IPS-NIHi7 (cell line): ENCODE results near the gene TMEM39A.

Experiments used
- DNase-seq: peaks from one replicate; pipeline ENCODE4 v3.0.0; 2012; ENCODE audit warnings: mixed read lengths; ENCODE audit errors: extremely low spot score

Gene TMEM39A

DNA sequence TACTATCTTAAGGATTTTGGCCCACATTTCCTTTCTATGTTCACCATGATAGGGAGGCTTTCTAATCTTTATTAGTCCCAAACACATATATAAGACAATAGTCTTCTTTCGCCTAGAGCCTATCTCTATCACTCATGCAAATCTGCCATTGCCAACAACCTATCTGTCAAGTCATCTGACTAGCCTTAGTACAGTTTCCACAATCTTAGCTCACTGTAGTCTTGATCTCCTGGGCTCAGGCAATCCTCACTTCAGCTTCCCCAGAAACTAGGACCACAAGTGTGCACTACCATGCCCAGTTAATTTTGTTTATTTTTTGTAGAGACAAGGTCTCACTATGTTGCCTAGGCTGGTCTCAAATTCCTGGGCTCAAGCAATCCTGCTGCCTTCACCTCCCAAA, 6.9 kb downstream of the TMEM39A start:
- no peak for DNase-seq

DNA sequence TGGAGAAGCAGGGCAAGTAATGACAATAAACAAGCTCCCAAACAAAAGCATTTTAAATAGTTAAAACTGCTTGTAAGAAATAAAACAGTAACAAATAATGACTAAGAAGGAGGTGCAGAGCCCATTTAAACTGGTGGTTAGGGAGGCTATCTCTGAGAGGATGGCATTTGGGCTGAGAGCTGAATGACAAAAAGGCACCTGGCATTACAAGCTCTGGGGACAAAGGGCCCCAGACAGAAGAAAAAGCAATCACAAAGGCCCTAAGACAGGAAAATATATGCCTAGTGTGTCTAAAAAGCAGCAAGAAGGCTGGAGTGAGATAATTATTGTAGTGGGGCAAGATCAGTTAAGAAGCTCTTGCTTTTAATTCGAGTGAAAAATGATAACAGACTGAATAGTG, 9.6 kb downstream of the TMEM39A start:
- DNase-seq, result no peak

DNA sequence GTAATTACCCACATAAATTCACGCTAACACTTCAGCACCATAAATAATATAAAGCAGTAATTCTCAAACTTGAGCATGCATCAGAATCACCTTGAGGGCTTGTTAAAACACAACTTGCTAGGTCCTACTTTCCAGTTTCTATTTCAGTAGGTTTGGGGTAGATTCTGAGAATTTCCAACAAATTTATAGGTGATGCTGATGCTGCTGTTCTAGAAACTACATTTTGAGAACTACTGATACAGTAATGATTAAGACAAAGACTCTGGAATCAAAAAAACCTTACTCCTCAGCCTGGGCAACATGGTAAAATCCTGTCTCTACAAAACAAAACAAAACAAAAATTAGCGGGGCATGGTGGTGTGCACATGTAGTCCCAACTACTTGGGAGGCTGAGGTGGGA, 18.8 kb downstream of the TMEM39A start:
- DNase-seq, result no peak

DNA sequence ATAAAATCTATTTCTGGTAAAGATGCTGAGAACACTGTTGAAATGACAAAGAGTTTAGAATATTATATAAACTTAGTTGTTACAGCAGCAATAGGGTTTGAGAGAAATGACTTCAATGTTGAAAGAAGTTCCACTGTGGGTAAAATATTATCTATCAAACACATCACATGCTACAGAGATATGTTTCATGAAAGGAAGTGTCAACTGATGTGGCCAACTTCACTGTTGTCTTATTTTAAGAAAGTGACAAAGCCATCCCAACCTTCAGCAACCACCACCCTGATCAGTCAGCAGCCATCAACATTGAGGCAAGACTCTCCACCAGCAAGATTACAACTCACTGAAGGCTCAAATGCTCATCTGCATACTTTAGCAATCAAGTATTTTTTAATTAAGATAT, 20.2 kb downstream of the TMEM39A start:
- DNase-seq, result no peak

DNA sequence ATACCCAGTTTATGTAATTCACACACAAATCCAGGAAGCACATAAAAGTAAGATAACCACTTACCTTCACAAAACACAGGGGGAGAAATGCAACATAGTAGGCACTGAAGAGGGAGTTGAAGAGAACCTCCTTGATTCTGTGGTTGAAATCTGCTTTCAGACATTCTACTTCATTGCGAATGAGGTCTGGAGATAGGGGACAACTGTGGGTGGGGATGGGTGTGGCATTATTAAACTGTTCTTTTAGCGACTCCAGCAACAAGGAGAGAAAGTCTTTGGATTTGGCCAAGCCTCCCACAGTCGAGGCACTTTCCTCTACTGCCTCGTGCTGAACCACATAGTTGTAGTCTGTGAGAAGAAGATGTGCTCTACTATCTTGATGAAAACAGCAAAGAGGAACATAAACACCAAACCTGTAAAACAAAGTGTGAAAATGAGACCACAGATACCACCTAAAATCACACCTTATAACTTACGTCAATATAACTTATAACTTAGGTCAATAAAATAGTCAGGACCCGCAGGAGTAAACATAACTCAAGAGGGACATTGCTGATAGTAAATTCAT, 25.6 kb downstream of the TMEM39A start:
- DNase-seq, result no peak

DNA sequence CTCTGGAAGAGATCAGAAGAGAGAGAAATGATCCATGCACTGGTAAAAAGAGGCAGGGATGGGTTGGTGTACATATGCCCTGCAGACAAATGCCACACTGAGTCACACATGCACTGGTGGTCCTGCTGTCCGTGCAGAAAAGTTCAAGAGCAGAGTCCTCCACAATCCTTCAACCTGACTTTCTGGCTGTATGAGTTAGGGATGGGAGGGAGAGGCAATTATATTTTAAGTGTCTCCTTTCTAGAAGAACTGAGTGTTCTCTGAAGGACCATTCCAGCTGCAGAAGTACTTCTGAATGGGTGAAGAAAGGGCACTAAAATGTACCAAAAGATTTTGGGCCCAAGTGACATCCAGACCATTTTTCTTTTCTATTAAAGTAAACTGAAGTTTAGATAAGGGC, 26.4 kb downstream of the TMEM39A start:
- DNase-seq, result no peak

DNA sequence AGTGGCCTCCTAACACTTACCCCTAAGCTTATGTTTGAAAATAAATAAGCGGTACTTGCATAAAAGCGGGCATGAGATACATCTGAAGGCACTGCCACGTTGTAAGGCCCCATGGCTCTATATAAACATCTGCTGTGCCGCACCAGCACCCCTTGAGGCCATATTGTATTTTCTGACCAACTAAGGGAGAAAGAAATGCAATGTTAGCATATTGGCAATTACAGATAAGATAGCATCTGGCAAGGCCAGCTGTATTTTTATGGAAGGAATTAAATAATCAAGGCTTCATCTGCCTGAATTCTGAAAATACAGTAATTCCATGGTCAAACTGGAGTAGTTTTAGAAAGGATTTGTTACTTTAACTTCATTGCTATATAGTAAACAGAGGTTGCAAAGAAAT, 28.7 kb downstream of the TMEM39A start:
- DNase-seq, result no peak

DNA sequence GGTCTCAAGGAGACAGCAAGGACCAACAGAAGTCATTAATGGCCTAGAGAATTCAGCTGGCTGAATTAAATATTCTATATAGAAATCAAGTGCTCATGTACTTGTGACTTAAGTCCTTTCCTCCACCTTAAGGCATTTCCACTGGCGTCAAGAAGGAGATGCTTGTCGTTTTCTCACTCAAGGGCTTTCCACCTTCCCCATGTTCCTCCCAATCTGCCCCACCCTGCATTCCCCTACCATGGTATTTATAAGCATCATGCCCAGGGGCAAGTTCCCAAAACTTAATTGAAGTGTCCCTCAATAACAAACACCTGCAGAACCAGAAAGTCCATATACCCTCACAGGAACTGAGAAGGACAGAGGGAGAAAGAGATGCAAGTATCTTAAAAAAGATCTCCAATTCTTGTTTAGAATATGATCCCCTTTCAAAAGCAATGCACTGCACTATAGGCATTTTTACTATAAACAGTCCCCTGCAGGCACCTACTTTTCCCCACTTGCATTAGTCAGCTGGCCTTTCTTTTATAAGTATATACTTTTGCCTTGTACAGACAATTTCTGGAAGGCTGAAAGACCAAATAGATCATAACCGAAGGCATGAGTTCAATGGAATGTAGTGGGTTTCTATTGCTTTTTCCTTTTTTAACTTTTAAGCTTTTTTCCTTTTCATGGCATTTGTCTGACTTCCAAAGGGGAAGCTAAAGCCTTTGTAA, 29.6 kb downstream of the TMEM39A start:
- no peak for DNase-seq

DNA sequence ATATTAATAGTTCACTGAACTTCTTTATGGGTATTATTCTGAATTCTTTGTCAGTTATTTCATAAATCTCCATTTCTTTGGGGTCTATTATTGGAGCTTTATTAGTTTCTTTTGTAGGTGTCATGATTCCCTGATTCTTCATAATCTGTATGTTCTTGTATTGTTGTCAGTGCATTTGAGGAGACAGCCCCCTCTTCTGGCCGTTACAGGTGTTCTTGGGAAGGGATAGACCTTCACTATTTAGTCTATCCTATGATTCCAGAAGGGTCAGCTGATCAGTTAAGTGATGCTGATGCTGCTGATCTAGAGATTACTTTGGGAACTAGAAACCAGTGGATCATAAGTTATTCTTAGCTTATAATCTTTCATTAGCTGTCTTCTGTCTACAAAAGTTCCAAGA, 34.9 kb downstream of the TMEM39A start:
- no peak for DNase-seq

DNA sequence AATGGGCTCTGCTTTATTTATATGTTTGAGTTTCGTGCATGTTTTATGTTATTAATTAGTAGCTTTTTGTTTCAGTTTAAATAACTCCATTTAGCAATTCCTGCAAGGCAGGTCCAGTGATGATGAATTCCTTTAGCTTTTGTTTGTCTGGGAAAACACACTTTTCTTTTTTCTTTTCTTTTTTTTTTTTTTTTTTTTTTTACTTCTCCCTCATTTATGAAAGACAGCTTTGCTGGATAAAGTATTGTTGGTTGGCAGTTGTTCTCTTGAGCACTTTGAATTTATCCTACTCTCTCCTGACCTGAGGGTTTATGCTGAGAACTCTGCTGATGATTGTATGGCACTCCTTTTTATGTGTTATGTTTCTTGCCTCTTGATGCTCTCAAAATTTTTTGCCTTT, 35.7 kb downstream of the TMEM39A start:
- no peak for DNase-seq

DNA sequence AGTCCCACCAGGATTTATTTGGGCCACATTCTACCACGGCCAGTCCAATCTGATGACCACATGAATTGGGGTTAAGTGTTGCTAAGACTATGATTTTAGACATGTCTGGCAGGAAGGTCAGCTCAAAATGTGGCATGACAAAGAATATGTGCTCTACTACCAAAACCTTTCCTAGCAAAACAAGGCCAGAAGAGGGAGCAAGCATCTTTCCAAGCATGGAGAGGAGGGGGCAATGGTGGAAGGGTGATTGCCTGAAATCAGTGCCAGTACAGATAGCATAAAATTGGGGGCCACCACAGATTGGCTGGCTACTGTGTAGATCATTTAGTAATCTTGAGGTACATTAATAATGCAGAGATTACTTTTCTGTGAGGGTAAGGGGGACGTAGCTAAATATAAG, 43.2 kb downstream of the TMEM39A start:
- DNase-seq, result peak; percentile 58

DNA sequence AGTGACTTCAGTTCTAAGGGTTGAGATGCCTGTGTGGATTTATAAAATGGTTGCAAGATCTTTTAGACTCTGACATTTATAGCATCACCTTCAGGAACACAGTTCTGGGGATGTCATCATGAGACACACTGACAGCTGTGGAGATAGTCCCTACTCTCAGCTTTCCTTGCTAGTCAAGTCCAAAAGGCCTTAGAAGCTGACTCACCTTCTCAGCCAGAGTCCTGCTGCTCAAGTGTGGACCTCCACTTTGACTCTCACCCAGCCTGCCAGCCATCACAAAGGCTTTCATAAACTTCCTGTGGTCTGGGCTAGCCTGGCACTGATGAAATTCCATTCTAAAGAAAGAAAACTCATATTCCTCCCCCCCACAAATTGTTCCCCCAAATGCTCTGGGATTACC, 44.8 kb downstream of the TMEM39A start:
- no peak for DNase-seq

DNA sequence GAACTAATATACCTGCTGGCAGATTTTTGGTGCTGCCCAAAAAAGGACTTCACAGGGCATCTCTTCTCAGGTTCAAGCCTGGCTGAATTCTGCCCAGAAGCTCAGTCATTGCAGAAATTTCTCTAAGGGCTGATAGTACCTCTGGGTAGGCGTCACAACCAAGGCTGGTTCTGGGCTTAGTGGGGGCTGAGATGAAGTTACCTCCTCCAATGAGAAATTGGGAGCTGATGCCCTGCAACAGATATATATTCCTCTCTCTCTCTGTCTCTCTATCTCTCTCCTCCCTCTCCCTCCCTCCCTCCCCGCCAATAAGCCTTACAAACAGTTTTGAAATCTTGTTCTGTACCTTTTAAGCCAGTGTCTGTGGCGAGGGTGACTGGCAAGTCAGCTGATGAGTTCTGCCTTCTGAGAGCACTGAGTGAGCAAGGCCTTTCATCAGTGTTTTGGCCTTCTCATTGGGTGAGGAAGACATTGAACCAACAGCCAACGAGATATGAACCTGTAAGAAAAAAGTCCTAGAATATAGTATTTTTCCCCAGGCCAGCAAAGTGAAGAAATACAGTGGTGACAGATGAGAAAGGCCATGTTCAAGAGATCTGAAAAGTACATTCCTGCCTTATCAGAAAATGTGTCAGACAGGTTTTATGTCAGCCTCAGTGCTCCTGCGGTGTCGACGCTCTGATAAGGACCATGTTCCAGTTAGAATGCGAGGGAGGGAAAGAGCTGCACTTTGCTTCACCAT, 45.5 kb downstream of the TMEM39A start:
- no peak for DNase-seq

DNA sequence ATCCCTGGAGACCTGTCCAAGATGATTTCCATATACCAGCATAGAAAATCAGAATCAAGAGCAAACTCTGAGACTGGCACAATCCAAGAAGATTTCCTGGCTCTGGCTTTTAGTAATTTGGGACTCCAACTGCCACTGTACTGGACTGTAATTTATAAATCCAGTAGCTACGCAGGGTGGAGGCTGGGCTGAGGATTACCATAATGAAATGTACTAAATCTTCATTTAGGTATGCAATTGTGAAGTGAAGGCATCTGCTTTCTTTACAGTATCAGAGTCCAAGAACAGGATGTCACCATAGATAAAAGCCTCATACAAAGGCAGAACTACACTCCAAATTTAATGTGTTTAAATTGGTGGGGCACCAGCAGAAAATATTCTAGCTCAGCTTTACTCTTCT, 46.5 kb downstream of the TMEM39A start:
- DNase-seq, result no peak

DNA sequence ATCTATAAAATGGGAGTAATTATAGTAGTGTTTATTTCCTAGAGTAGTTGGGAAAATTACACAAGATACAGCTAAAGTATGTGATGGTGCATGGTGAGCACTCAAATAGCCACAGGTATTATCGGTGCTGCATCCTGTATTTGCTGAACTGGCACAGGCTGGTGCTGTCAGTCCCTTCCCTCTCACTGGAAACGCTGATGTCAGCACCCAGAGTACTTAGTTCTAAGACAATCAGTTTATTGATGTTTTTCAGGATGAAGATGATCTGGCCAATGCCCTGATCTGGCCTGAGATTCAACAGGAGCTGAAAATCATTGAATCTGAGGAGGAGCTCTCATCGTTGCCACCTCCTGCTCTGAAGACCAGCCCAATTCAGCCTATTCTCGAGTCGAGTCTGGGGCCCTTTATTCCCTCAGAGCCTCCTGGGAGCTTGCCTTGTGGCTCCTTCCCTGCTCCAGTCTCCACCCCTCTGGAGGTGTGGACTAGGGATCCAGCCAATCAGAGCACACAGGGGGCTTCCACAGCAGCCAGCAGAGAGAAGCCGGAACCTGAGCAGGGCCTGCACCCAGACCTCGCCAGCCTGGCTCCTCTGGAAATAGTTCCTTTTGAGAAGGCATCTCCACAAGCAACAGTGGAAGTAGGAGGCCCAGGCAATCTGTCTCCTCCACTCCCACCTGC, 49.7 kb downstream of the TMEM39A start:
- DNase-seq, result peak; percentile 68

DNA sequence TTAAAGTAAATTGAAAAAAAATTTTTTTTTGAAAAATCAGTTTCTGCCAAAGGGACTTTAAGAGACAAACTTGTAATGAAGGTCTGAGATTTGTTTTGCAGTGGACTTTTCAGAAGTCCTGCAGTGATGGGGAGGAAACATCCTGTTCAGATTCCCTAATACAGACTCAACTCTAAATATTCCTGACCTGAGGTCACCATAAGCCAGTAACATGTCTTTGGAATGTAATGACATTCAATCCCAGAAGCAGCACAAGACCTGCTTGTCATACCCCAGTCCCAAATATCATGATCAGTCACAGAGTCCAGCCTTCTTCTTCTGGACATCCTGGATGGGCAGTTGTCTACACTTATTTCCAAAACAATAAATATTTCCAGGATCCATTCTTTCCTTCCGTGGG, 53.6 kb downstream of the TMEM39A start:
- no peak for DNase-seq

DNA sequence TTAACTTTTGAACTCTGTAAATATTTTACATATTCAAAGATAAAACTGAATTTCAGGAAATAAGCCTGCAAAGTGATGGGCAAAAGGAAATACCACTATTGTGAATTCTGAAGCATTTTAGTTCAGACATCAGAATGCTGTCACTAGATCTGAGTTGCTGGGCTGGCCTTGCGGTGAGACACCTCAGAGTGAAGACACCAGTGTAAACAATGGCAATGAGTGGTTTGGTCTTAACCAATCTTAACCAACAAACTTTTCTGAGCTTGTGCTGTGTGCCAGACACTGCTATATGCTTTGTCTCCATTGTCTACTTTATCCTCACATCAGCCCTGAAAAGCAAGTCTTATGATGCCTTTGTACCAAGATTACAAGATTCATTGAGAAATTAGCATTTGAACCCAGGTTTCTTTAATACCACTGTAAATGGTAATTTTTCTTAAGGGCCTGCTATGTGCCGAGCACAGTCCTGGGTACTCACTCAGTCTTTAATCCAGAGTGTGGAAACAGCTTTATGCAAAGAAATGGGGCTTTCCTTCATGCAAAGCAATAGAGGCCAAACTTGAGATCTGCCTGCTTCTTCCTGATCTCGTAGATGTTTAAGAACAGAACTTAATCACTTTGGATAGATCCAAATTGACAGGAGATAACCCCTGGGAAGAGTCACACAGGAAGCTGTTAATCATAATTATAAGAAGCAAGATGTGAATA, 55.0 kb downstream of the TMEM39A start:
- no peak for DNase-seq

DNA sequence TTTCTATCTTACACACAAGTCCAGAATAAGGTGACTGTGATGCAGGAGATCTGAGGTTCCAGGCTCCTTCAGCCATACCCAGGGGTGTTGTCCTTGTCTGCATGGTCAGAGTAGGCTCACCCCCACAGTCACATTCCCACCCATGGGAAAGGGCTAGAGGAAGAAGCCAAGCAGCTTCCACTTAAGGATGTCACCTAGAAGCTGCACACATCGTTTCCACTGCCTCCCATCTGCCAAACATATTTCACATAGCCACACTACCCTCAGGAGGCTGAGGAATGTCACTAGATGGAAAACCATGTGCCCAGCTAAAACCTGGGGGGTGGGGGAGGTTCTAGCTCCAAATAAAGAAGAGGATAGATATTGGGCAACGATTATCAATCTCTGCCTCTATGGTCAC, 58.1 kb downstream of the TMEM39A start:
- DNase-seq, result no peak

DNA sequence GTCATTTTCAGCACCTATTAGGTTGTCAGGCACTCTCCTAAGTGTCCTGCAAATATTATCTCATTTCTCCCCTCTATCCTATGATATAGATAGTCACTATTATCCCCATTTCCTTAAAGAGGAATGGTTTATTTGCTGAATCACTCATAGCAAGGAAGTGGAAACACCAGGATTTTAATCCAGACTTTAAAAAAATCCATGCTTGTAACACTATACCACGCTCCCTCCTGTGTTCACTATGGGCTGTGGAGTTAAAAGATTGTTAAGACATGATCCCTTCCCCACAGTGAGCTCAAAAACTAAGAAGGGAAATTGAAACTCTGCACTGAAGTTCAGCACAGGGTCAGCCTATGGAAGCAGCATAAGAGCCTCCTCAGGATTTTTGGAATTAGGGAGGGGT, 60.2 kb downstream of the TMEM39A start:
- no peak for DNase-seq

DNA sequence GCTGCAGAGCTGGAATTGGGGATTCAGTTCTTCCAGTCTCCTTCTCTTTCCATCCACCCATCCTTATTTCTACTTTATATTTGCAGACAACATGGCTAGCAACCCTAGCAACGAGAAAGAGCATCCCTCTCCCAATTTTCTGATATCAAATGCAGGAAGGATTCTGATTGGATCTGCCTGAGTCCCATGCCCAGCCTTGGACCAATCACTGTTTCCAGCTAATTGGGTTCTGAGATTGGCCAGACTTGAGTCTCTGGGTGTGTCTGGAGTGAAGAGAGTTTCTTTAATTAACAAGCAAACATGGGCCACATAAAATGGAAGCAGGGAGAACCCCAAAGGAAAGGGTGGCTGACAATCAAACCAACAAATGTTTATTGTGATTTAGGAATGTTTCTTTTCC, 60.6 kb downstream of the TMEM39A start:
- DNase-seq, result no peak

DNA sequence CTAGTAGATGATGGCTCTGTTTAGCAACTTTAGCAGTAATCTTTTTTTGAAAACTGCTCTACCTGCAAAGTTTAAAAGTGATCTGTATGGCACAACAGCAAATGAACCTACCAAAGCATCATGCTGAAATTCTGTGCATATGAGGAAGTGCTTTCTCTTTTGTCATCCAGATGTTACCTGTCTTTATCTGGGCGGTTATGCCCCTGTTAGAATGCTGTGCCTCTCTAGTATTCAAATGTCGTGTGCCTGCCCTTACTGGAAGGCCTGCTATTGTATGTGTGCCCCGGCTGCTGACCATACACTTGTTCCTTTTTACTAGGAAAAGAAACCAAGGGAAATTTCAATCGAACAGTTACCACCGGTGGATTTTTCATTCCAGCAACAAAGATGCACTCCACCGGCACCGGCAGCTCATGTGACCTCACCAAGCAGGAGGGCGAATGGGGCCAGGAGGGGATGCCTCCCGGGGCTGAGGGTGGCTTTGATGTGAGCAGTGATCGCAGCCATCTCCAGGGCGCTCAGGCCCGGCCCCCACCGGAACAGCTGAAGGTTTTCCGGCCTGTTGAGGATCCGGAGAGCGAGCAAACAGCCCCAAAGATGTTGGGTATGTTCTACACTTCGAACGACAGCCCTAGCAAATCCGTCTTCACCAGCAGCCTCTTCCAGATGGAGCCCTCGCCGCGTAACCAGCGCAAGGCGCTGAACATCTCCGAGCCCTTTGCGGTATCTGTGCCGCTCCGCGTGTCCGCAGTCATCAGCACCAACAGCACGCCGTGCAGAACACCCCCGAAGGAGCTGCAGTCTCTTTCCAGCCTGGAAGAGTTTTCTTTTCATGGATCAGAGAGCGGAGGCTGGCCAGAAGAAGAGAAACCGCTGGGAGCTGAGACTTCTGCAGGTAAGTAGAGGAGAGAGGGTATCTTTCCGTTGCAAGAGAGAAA, 61.6 kb downstream of the TMEM39A start:
- no peak for DNase-seq
